Stimulated activated CD4-positive, alpha-beta T cell treated with anti-CD3 and anti-CD28 coated beads, Interleukin-1b, Interleukin-23, amount 100 ng/mL, for 1 hour (primary cell): Measurements from ENCODE around the gene GUCA1A.
"Not testable (repeated sequence)": the region's sequence is repeated elsewhere in the genome, so short reads cannot be mapped to it uniquely, and the experiment has no call there.

ENCODE experiments used
- DNase-seq, 2 donors: peaks; one replicate each; pipeline ENCODE4 v3.0.0-alpha.2; 2020; ENCODE audit warnings: low read depth in 2 of 2

GUCA1A gene

GRCh38 chr6:42177514-42178364, 4.6 kb downstream of the GUCA1A start:
- no peak for DNase-seq

GRCh38 chr6:42179261-42179944, 6.2 kb downstream of the GUCA1A start:
- no peak for DNase-seq

- no peak for DNase-seq
Observed at GRCh38 chr6:42179945-42180313, 6.8 kb downstream of the GUCA1A start.

GRCh38 chr6:42182101-42182500, 8.9 kb downstream of the GUCA1A start:
- no peak for DNase-seq

GRCh38 chr6:42184475-42184874, 11.3 kb downstream of the GUCA1A start:
- DNase-seq, result no peak

GRCh38 chr6:42185597-42185996, 12.4 kb downstream of the GUCA1A start:
- no peak for DNase-seq

- DNase-seq, result no peak
Observed at GRCh38 chr6:42188406-42188805, 15.2 kb downstream of the GUCA1A start.

- DNase-seq, result no peak
Observed at GRCh38 chr6:42190554-42191183, 17.5 kb downstream of the GUCA1A start.

- not testable (repeated sequence) for DNase-seq
Observed at GRCh38 chr6:42192385-42192784, 19.2 kb downstream of the GUCA1A start.

GRCh38 chr6:42193491-42193894, 20.3 kb downstream of the GUCA1A start:
- DNase-seq, result no peak

- DNase-seq, result no peak
Observed at GRCh38 chr6:42194056-42194455, 20.9 kb downstream of the GUCA1A start.

GRCh38 chr6:42195415-42195814, 22.3 kb downstream of the GUCA1A start:
- no peak for DNase-seq

GRCh38 chr6:42197555-42198362, 24.6 kb downstream of the GUCA1A start:
- DNase-seq, result no peak

- DNase-seq, result no peak
Observed at GRCh38 chr6:42199106-42199981, 26.2 kb downstream of the GUCA1A start.

- no peak for DNase-seq
Observed at GRCh38 chr6:42200035-42200434, 26.9 kb downstream of the GUCA1A start.

- DNase-seq, result no peak
Observed at GRCh38 chr6:42201382-42201781, 28.2 kb downstream of the GUCA1A start.

- DNase-seq, result not testable (repeated sequence)
Observed at GRCh38 chr6:42202131-42202915, 29.2 kb downstream of the GUCA1A start.

- DNase-seq, result no peak
Observed at GRCh38 chr6:42203183-42203582, 30.0 kb downstream of the GUCA1A start.

- DNase-seq, result no peak
Observed at GRCh38 chr6:42204768-42205282, 31.7 kb downstream of the GUCA1A start.

- not testable (repeated sequence) for DNase-seq
Observed at GRCh38 chr6:42207559-42207958, 34.4 kb downstream of the GUCA1A start.
